HG02885 (cell line): ENCODE measurements around the gene ALOX15.
"Not testable (repeated sequence)": the region's sequence is repeated elsewhere in the genome, so short reads cannot be mapped to it uniquely, and the experiment has no call there.

Experiments used
- ATAC-seq: cut with Tn5 transposase; IDR thresholded peaks from one replicate; pipeline ENCODE4 v1.9.1; 2021; ENCODE audit warnings: mild to moderate bottlenecking; ENCODE audit not compliant: unreplicated experiment, poor library complexity

The ALOX15 gene

GRCh38 chr17:4641297-4642195 is at the start of gene ALOX15:
TSS of gene ALOX15 (minus strand) at chr17:4641678. CDS start at chr17:4641651, 27 bp downstream.
- no peak for ATAC-seq

DNA sequence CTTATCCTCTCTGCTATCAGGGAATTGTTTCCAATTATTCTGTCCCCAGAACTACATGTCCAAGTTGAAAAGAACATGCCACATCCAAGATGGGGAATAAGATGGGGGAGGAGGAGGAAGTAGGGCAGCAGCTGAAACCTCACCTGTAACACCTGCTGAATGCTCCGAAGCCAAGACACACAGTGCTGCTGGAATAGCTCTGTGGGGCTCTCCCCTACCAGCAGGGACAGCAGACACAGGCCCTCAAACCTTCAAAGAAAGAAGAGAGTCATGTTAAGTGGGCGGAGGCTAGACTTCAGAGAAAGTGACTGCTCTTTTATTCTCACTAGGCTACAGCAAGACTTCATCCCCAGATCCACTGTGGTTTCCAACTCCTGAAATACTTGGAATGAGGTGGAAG is 49.3 kb upstream of the ALOX15 start:
- no peak for ATAC-seq

DNA sequence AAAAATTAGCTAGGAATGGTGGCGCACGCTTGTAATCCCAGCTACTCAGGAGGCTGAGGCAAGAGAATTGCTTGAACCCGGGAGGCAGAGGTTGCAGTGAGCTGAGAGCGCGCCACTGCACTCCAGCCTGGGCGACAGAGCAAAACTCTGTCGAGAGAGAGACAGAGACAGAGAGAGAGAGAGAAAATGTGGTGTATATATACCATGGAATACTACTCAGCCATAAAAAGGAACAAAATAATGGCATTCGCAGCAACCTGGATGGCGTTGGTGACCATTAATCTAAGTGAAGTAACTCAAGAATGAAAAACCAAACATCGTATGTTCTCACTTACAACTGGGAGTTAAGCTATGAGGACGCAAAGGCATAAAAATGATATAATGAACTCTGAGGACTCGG is 48.4 kb upstream of the ALOX15 start:
- not testable (repeated sequence) for ATAC-seq

- not testable (repeated sequence) for ATAC-seq
Observed at GRCh38 chr17:4683739-4684138, 42.3 kb upstream of the ALOX15 start.

GRCh38 chr17:4679658-4680057 is 38.2 kb upstream of the ALOX15 start:
- ATAC-seq = no peak

DNA sequence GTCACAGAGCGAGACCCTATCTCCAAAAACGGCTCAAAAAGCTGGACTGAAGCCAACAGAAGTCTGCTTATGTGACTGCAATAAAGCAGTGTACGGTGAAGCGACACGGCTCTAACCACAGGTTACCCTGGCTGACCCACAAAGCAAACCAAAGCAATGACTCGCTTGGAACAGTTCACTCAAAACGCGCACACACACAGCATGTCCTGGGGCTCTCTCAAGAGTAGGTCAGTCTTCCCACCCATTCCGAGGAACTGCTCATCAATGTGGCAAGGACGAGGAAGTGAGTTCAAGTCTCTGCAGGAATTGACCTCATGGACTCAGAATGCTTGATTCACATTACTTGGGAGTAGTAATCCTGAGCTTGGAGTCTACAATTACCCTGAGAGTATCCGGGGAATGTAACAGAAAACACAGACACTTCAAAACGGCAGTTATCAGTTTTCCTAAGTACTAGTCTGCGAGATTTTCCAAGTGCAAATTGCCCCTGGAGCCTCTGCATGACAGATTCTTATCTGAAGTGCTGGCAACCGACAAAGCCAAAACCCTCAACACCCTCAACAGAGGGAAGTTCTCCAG is 37.1 kb upstream of the ALOX15 start:
- no peak for ATAC-seq

DNA sequence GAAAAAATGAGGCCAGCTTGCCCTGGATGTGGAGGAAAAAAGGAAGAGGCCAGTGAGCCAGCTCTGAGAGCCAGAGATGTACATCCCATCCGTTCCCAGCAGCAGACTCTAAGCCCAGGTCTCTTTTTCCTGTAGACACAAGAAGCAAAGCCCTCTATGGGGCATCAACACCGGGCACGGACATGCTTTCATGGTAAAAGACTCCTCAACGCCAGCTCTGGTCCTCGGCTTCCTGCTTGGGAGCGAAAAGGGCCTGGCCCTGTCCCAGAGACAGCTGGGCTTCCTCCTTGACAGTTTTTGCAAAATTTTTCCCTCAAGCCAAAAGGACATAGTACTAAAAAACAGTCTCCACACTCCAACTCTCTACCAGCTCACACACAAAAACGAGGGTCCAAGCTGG is 35.3 kb upstream of the ALOX15 start:
- ATAC-seq = no peak

DNA sequence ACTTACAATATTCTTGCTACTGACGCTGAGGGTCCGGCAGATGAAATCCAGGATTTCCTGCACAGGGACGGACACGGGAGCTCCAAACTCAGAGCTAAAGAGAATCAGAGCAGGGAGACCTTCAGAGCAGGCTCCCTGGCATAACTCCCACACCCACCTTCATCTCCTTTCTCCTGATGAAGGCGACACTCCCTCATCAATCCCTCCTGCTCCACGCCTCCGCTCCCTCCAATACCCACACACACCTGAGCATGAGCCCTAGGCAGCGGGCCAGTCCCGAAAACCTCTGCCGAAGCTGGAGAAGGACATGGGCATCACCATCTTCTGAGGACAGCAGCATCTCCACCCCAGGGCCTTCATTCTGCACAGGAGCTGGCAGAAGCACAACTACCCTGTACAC is 34.3 kb upstream of the ALOX15 start:
- no peak for ATAC-seq

GRCh38 chr17:4674685-4674998 is 33.2 kb upstream of the ALOX15 start:
- ATAC-seq = no peak

DNA sequence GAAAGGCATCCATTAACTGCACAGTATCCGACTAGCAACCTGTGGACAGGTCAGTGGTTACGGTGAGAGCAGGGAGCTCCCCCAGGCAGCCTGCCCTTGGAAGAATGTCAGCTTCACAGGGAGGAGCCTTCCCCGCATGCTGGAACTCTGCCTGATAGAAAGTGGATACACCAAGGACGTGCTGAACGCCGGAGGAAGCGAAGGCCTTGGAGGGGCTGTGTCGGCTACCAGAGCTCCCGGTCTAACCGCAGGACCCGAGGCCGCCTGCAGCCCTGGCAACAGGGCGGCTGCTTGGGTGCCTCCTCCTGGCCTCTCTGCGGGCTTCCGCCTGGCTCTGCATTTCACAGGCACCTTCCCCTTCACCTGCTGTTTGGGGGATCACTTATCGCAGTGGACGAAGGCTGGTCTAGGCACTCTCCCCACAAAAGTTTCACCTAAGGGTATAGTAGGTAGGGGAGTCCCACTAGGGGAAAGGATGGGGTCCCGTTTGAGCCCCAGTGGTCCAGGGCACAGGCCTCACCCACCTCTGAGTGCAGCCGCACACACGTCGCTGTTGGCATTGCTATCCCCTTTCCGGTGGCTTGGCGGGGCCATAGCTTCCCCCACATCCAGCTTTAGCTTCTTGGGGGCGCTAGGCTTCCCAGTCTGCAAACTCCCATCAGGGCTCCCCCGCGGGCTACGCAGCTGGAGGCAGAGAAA is 32.7 kb upstream of the ALOX15 start:
- no peak for ATAC-seq

GRCh38 chr17:4673169-4673568 is 31.7 kb upstream of the ALOX15 start:
- ATAC-seq = no peak

GRCh38 chr17:4672751-4673150 is 31.3 kb upstream of the ALOX15 start:
- no peak for ATAC-seq

DNA sequence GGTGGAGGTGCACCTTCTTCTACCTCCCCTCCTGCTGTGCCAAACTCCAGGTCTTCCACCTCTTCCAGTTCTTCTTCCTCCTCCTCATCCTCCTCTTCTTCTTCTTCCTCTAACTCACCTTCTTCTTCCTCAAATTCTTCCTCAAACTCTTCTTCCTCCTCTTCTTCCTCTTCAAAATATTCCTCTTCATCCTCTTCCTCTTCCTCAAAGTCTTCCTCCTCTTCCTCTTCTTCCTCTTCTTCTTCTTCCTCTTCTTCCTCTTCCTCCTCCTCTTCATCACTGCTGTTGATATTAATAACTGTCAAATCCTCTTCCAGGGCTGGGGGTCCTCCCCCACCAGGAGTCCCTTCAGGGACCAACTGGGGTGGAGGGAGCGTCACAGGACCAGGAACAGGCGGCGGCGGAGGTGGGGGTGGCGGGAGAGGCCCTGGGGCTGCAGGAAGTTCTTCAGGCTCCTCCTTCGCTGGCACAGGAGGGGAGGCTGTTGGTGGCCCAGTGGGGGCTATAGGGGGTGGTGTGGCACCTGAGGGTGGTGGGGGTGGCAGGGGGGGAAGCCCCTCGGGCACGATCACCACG is 30.7 kb upstream of the ALOX15 start:
- no peak for ATAC-seq

DNA sequence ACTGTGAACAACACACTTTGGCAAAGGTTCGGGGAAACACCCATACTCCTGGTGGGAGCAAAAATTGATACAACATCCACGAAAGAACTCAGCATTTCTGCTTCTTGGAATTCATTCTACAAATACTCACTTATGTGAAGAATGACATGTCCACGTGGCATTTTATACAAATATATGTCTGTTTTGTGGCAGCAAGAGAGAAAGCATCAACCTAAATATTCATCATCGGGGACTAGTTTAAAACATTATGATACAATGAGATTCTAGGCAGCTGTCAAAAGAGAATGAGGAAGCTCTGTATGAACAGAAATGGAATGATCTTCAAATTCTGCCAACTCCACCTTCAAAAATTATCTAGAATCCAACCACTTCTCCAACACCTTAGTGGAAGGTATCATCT is 25.7 kb upstream of the ALOX15 start:
- ATAC-seq = no peak

DNA sequence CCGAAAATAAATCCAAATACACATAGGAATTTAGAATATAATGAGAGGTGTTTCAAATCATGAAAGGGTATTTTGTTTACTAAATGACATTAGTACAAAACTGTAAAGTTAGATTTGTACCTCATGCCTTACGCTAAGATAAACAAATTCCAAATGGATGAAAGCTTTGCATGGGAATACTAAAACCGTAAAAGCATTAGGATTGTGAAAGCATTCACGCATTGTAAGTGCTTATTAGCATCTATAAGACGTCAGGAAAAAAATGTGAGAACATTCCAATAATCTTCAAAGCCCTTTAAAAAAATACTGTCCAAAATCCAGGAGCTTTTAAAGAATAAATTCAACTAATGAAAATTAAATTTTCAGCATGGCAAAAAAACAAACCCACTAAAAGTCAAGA is 24.8 kb upstream of the ALOX15 start:
- no peak for ATAC-seq

DNA sequence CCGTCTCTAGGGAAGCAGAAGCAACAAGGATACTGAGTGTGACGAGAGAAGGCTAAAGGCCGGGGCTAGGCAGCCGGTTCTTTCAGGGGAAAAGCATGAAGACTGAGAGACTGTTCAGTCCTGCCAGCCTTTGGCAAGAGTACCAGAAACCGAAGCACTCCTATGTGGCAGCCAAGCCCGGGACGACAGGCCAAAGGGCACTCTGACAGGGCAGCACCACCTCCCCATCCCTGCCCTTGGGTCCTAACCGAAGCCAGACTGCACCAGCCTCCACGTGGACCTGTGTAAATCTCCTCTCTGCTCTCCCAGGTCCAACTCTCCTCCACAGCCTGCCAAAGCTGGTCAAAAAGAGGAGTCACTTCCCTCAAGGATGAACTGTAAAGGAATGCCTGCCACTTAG is 23.5 kb upstream of the ALOX15 start:
- ATAC-seq = no peak

DNA sequence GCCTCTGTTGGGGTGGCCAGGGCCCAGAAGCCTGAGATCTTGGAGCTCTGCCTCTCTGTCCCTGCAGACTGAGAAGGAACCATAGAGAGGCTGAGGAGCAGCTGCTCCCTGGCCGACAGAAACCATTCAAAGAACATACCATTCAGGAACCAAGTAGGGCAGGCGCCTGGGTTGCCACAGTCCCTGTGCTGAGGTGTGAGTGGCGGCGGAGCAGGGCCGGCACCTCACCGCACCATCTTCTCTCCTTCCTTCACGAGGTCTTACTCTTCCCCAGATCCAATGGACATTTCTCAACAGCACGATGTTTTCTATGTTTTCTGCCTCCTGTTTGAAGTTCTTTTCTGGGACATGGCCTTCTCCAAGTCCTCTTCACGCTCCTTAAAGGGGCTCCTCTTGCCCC is 22.8 kb upstream of the ALOX15 start:
- ATAC-seq = no peak

- no peak for ATAC-seq
Observed at GRCh38 chr17:4663711-4664110, 22.2 kb upstream of the ALOX15 start.

DNA sequence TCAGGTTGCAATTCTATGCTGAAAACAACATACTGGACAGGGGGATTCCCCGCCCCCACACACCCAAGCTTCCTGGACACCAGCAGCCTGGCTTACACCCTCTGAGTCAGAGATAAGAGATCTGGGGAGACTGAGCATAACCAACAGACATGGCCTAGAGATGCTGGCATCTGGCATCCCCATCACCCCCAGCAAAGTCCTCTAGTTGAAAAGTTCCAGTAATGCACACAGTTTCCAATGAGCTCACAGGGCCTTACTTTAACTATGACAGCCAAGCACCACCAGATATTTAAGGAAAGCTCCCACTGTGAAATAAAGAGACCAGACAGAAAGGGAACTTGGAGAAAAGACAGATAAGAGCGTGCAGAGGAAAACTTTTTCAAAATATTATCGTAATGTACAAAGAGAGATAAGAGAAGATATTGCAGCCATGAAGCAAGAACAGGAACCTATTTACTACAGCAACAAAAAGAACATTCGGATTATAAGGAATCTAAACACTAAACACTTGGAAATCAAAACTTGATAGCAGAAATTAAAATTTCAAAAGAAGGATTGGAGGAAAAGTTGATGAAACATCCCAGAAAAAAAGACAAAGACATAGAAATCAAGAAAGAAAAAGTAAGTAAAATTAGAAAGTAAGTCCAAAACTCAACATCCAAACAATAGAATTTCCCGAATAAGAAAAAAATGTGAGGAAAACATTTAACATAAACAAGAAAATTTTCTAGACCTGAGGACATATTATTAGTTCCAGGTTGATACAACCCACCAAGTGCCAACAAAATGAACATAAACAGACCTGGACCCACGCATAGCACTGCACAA is 17.2 kb upstream of the ALOX15 start:
- no peak for ATAC-seq

DNA sequence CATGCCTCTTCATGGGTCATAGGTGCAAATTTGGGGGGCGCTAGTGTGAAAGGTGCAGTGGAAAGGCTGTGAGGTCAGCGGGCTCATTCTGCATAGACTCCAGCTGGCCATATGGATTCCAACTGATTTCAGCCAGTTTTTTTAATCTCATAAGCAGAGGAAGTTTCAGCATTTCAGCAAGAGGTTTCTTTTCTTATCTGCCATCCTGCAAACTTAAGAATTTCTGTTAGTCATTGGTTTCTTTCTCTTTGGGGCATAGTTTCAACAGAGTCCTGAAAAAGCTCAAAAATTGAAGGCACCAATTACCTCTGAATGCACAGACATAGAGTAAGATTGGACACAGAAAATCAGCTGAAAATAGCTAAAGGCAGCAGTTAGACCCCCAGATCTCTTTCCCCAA is 16.2 kb upstream of the ALOX15 start:
- ATAC-seq = no peak
